Bronchial epithelial cell (primary cell): ENCODE measurements around the gene UROD. TPM values are rescaled to one million over a fixed set of nuclear protein-coding genes. Genes with fewer than 3 reads are reported as not detected.
"Not testable (repeated sequence)": the region's sequence is repeated elsewhere in the genome, so short reads cannot be mapped to it uniquely, and the experiment has no call there.

Source experiments
- DNase-seq: peaks from one replicate; pipeline ENCODE4 v3.0.0-alpha.2; 2010; ENCODE audit warnings: low read depth
- FAIRE-seq: peaks from 2 replicates; lab custom pipeline; 2011; peaks lifted over from hg19 to GRCh38; lab: Jason Lieb, UNC
- H3K27me3 ChIP-seq: 2 replicates; pipeline ENCODE4 v1.5.1; 2011; ENCODE audit warnings: low read length; ENCODE audit not compliant: control insufficient read depth, insufficient read depth
- H3K36me3 ChIP-seq: 2 replicates; pipeline ENCODE4 v1.5.1; 2011; ENCODE audit warnings: low read length; ENCODE audit not compliant: control insufficient read depth, insufficient read depth
- H3K4me3 ChIP-seq: 2 replicates; pipeline ENCODE4 v1.5.1; 2011; ENCODE audit warnings: mild to moderate bottlenecking, low read depth, low read length, control low read depth
- total RNA-seq: library from RNA; depleted of rRNA; stranded (reverse); fragments of >200 nt; gene quantifications from 2 replicates; pipeline ENCODE4 v1.2.1, GENCODE V29; 2014
- TF ChIP-seq, protein P1 (sequence below): IDR thresholded peaks from 2 replicates; pipeline ENCODE4 v1.5.1; 2011; ENCODE audit warnings: mild to moderate bottlenecking, moderate library complexity, low read length, control low read depth, inconsistent platforms; ENCODE audit not compliant: insufficient read depth, severe bottlenecking

UROD gene
- total RNA-seq, 1 donor from 2014 or later, result 122 TPM

DNA sequence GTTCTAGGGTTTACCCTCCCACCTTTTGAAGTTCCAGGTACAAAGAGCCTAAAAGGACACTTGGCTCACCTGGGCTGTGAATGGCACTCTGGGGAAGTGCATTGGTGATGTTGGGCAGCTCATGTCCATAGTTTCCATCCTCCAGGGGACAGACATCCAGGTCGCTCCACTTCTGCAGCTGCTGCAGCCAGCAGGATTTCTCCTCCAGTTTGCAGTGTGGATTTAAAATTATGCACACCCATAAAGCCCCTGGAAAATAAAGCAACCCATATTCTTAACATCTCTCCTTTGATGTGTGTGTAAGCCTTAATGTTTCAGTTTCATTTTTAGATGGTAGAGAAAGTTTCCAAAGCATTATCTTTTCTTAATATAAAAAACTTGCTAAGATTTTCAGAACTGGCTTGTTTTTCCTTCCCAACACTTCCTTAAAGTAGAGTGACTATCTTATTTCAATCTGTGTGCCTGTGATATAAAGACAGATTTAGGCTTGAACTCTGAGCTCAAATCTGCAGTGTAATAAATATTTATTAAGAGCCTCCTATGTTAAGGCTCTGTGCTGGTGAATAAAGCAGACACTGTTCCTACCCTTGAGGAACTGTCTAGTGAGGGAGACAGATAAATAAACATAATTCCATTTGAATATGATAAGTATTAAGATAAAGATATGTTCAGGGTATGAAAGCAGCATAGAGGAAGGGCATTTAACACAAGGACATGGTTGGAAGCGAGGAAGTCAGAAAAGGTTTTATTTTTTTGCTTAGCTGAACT is 39.1 kb downstream of the UROD start:
- DNase-seq (no peak), FAIRE-seq (no peak)
- TF ChIP-seq, protein P1, sequence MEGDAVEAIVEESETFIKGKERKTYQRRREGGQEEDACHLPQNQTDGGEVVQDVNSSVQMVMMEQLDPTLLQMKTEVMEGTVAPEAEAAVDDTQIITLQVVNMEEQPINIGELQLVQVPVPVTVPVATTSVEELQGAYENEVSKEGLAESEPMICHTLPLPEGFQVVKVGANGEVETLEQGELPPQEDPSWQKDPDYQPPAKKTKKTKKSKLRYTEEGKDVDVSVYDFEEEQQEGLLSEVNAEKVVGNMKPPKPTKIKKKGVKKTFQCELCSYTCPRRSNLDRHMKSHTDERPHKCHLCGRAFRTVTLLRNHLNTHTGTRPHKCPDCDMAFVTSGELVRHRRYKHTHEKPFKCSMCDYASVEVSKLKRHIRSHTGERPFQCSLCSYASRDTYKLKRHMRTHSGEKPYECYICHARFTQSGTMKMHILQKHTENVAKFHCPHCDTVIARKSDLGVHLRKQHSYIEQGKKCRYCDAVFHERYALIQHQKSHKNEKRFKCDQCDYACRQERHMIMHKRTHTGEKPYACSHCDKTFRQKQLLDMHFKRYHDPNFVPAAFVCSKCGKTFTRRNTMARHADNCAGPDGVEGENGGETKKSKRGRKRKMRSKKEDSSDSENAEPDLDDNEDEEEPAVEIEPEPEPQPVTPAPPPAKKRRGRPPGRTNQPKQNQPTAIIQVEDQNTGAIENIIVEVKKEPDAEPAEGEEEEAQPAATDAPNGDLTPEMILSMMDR, result no peak
- Histone ChIP-seq H3K27me3 (no peaks in the 10 kb centered on the region), H3K4me3 (no peak overlapping the region), H3K36me3 (no peaks in the 10 kb centered on the region)

DNA sequence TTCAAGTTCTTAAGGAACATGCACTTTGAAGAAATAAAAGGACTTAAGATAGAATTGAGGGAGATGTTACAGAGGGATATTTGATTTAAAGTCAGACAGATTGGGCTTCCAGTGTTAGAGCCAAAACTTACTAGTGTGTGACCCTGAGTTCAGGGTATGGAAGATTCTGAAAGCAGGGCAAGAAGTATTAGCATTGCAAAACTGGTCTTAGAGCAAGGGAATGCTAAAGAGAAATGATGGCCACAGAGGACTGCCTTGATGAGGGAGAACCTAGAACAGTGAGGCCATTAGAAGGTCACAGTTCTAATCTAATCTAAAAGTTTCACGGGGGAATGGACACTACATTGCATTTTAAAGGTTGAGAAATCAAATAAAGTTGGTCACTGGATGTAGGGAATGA is 45.5 kb downstream of the UROD start:
- H3K4me3 ChIP-seq, result no peak overlapping the region
- FAIRE-seq (no peak), DNase-seq (no peak)
- H3K27me3 ChIP-seq, result no peaks in the 10 kb centered on the region
- no peaks in the 10 kb centered on the region for H3K36me3 ChIP-seq
- TF ChIP-seq, protein P1, result no peak

DNA sequence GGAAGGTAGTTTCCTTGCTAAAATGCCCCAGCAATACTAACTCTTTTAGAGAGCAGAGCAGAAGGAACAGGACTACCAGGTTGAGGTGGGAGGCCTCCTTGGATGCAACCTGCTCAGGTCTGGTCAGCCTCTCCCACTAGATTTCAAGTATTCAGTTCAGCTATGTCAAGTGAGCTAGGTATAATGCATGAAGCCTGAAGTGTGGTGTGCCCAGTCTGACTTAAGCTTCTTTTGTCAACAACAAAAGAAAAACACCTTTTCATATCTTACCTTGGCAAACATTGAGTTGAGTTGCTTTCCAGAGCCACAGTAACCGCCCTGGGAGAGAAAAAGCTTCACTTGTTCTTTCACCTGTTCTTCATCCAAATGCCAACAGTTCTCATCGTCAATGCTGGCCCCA is 47.8 kb downstream of the UROD start:
- TF ChIP-seq, protein P1, result no peak
- Histone ChIP-seq H3K27me3 (no peaks in the 10 kb centered on the region), H3K4me3 (no peak overlapping the region), H3K36me3 (no peaks in the 10 kb centered on the region)
- FAIRE-seq, result no peak
- DNase-seq, result no peak

DNA sequence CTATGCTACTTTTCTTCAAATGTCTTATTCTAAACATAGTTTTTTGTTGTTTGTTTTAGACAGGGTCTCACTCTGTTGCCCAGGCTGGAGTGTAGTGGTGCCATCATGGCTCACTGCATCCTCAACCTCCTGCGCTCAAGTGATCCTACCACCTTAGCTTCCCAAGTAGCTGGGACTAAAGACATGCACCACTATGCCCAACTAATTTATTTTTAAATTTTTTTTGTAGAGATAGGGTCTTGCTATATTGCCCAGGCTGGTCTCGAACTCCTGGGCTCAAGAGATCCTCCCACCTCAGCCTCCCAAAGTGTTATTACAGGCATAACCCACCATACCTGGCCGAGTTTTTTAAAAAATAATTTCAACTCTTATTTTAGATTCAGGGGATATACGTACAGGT is 50.4 kb downstream of the UROD start:
- FAIRE-seq, H3K4me3 ChIP-seq, H3K27me3 ChIP-seq, DNase-seq, H3K36me3 ChIP-seq: not testable (repeated sequence)

DNA sequence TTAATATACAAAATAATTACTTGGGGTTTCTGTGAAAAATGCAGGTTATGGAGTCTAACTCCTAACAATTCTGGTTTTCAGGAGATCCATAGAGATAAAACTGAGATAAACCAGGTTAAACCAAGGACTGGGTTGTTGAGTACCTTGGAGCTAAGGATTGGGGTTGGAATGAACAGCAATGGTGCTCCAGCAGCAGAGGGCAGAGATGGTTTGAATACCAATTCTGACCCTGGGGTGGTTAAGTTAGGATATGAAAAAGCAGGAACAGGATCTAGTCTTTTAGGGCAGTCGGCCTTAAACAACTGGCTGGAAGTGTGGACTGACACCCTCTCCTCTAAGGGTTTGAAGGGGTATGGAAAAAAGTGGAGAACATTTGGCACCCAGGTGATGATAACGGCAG is 53.0 kb downstream of the UROD start:
- FAIRE-seq (no peak), DNase-seq (no peak)
- TF ChIP-seq, protein P1, result no peak
- Histone ChIP-seq H3K4me3 (no peak overlapping the region), H3K27me3 (no peaks in the 10 kb centered on the region), H3K36me3 (no peaks in the 10 kb centered on the region)

Other genes starting within 250 kb of the UROD start
- 2,098 and 3,387 TPM in 2 replicates for gene RPS8, start 236.7 kb upstream of the UROD start, total RNA-seq
- gene BEST4, start 224.1 kb upstream of the UROD start, total RNA-seq, result 0.13 TPM in 1 of 2 replicates, not detected in the other
- gene PLK3, start 211.9 kb upstream of the UROD start, total RNA-seq, result 14.2 and 19.5 TPM in 2 replicates
- gene DYNLT4, start 204.9 kb upstream of the UROD start, total RNA-seq, result not detected in 2 replicates
- gene BTBD19, start 203.7 kb upstream of the UROD start, total RNA-seq, result 0.53 and 0.77 TPM in 2 replicates
- gene PTCH2, start 169.0 kb upstream of the UROD start, total RNA-seq, result under 0.01 TPM in 1 of 2 replicates, not detected in the other
- 16.9 and 23.4 TPM in 2 replicates for gene EIF2B3, start 25.7 kb upstream of the UROD start, total RNA-seq
- 12.1 and 16.8 TPM in 2 replicates for gene HECTD3, start 930 bp upstream of the UROD start, total RNA-seq
- under 0.01 TPM in 2 replicates for gene ZSWIM5, start 194.4 kb downstream of the UROD start, total RNA-seq